Measurements from ENCODE around the gene ZNF469. TPM values are rescaled to one million over a fixed set of nuclear protein-coding genes. Genes with fewer than 3 reads are reported as not detected.

The ZNF469 gene
- total RNA-seq, 6 experiments from 2014 or later, result 0.22 to 1.3 (median 0.37) TPM

DNA sequence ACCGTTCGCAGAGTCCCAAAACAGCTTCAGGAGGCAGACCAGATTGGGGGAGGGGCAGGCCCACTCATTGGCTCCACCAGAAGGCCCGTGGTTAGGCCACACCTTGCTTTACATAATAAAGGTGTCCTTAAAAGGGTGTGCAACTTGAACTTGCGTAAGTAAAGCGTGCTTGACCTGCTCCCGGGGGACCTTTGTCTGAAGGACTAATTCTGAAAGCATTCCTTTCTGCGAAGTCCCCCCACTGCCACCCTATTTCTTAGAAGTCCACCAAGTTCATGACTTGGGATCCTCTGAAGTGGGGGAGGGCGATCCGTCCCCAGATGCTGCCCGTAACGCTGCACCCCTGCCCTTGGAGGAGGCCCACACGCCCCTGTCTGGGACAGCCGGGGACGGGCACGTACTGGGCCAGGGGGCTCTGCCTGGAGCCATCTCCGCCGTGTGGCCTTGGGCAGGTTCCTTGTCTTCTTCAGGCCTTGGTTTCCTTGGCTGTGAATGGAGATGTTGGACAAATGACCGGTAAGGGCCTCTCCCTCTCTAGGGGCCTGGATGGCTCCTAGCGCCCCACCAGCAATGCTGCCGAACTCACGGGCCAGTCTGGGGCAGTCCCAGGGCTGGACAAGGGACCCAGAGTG, 823 bp upstream of the ZNF469 start:
- intact Hi-C loops (cut with DNase I), result no loop called here
- DNase-seq (peak in 2 of 3 donors; percentile 6 to 31), ATAC-seq (no peak)
- 24% methylated on average over 5 of the region's 21 CpGs for WGBS (ENCODE audit: insufficient coverage, low coverage, low lambda C conversion rate, missing lambda C conversion rate)
- H3K36me3 ChIP-seq, result no peaks in the 10 kb centered on the region
- no peak overlapping the region for H3K4me3 ChIP-seq
- no peak overlapping the region for H3K27ac ChIP-seq
- TF ChIP-seq, protein P1, sequence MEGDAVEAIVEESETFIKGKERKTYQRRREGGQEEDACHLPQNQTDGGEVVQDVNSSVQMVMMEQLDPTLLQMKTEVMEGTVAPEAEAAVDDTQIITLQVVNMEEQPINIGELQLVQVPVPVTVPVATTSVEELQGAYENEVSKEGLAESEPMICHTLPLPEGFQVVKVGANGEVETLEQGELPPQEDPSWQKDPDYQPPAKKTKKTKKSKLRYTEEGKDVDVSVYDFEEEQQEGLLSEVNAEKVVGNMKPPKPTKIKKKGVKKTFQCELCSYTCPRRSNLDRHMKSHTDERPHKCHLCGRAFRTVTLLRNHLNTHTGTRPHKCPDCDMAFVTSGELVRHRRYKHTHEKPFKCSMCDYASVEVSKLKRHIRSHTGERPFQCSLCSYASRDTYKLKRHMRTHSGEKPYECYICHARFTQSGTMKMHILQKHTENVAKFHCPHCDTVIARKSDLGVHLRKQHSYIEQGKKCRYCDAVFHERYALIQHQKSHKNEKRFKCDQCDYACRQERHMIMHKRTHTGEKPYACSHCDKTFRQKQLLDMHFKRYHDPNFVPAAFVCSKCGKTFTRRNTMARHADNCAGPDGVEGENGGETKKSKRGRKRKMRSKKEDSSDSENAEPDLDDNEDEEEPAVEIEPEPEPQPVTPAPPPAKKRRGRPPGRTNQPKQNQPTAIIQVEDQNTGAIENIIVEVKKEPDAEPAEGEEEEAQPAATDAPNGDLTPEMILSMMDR (IDR thresholded peaks at IDR 0.05), result no peak
- TF ChIP-seq POLR2A (IDR thresholded peaks at IDR 0.05), result no peak
- H3K9me3 ChIP-seq, result no peaks in the 10 kb centered on the region
- H3K27me3 ChIP-seq, result no peaks in the 10 kb centered on the region
- H3K4me1 ChIP-seq, result no peaks in the 10 kb centered on the region

DNA sequence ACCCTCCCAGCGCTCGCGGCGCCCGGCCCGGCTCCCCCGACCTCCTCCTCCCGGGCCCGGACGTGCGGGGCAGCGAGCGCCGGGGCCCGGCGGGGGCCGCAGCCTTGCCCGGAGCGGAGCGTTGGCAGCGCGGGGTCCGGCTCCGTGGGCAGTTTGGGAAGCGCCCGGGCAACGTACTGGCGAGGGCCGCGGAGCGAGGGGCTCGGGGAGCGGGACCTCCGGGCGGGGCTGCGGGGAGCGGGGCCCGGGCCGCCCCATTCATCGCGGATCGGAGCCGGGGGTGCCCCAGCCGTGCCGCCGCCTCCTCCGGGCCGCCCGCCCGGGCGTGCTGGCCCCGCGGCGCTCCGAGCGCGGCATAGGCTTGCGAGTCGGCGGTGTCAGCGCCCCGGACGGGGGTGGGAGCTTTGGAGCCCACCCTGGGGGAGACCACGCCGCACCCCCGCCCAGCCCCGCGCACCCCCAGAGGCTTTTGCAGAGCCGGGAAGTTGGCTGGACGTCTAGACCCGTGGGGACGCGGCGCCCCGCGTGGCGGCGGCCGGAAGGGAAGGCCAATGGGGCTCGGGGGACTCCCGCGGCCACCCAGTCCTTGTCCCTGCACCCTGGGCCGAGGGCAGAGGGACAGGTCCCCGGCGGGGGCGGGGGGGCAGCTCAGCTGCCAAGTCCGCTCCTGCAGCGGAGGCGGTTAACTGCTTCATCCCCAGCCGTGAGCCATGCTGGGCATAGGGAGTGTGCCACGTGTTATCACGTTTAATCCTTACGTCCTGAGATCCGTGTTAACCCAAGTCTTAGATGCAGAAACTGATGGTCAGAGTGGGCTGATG, 852 bp downstream of the ZNF469 start:
- TF ChIP-seq, protein P1 (IDR thresholded peaks at IDR 0.05), result peak; percentile 14 to 32 (median 26)
- no peak for TF ChIP-seq POLR2A (IDR thresholded peaks at IDR 0.05)
- Histone ChIP-seq H3K9me3 (no peaks in the 10 kb centered on the region), H3K4me3 (peak overlapping the region; percentile 12 to 26 (median 23)), H3K4me1 (no peaks in the 10 kb centered on the region), H3K36me3 (no peaks in the 10 kb centered on the region), H3K27ac (no peak overlapping the region), H3K27me3 (no peaks in the 10 kb centered on the region)
- ATAC-seq (peak; percentile 31 to 61 (median 43)), DNase-seq (peak in 2 of 3 donors; percentile 39 to 55)
- intact Hi-C loops (cut with DNase I), result no loop called here
- 0% methylated on average over 8 of the region's 94 CpGs for WGBS (ENCODE audit: insufficient coverage, low coverage, low lambda C conversion rate, missing lambda C conversion rate)

DNA sequence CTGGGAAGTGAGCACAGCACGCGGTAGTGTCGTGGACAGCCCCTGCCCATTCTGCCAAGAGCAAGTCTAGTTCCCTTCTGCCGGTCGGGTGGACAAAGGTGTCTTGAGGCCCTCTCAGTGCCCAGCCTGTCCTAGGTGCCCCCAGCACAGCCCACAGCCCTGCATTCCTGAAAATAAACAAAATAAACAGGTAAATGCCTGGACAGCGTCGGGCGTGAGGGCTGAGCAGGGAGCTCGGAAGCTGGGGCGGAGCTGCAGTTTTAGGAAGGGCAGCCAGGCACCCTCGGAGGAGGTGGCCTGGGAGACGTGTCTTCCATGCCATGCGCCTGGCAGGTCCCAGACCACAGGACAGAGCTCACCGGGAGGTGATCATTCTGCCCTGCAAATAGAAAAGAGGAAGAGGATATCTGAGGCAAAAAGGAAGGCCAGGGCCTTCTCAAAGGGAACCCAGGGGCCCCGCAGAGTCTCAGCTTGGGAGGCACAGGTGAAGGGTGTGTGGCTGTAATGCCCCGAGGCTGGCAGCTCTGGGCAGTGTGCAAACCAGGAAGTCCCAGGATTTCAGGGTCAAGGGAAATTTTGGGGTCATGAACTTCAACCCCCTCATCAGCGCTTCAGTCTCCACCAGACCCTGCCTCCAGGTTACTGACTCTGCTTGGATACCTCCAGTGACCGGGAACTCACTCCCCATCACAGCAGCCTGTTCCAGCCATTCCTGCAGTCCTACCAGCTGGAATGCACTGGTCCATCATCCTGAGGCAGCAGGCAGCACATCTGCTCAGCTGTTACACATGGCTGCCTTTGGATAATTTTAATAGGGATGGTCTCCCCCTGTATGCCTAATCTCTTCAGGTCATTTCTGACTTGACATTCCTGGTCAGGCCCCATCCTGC, 1.7 kb downstream of the ZNF469 start:
- Histone ChIP-seq H3K27ac (no peak overlapping the region), H3K36me3 (no peaks in the 10 kb centered on the region), H3K27me3 (no peaks in the 10 kb centered on the region), H3K4me1 (no peaks in the 10 kb centered on the region), H3K9me3 (no peaks in the 10 kb centered on the region), H3K4me3 (no peak overlapping the region)
- 33% methylated on average over 8 of the region's 18 CpGs for WGBS (ENCODE audit: insufficient coverage, low coverage, low lambda C conversion rate, missing lambda C conversion rate)
- ATAC-seq, result no peak
- peak in 2 of 3 donors; percentile 9 to 44 for DNase-seq
- TF ChIP-seq, protein P1 (IDR thresholded peaks at IDR 0.05), result no peak
- TF ChIP-seq POLR2A (IDR thresholded peaks at IDR 0.05), result no peak
- intact Hi-C loops (cut with DNase I), result no loop called here

DNA sequence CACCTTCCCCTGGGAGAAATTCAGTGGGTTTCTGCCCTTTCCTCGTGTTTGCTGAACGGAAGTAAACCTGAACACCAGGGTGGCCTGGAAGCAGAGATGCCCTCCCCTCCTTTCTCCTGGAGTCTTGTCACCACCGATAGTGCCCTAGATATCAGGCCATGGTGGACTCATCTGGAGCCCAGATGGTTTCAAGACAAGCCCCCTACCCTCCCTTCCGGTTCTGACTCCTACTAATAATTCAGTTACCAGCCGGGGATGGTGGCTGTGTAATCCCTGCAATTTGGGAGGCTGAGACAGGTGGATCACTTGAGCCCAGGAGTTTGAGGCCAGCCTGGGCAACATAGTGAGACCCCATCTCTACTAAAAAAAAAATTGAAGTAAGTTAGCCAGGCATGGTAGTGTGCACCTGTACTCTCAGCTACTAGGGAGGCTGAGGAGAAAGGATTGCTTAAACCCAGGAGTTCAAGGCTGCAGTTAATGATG, 2.4 kb downstream of the ZNF469 start:
- Histone ChIP-seq H3K9me3 (no peaks in the 10 kb centered on the region), H3K4me3 (no peak overlapping the region), H3K27ac (no peak overlapping the region), H3K27me3 (no peaks in the 10 kb centered on the region), H3K36me3 (no peaks in the 10 kb centered on the region), H3K4me1 (no peaks in the 10 kb centered on the region)
- intact Hi-C loops (cut with DNase I), result no loop called here
- no peak for TF ChIP-seq POLR2A (IDR thresholded peaks at IDR 0.05)
- TF ChIP-seq, protein P1 (IDR thresholded peaks at IDR 0.05), result no peak
- DNase-seq (no peak), ATAC-seq (no peak)
- WGBS (ENCODE audit: insufficient coverage, low coverage, low lambda C conversion rate, missing lambda C conversion rate), result 57% methylated on average over 4 of the region's 5 CpGs
